ENCODE results near the gene AURKAIP1. TPM values are rescaled to one million over a fixed set of nuclear protein-coding genes. Genes with fewer than 3 reads are reported as not detected.
A peak's percentile ranks its signal among the peaks of the same experiment; 100 is the strongest.

Gene AURKAIP1
- total RNA-seq, 4 donors from 2014 or later, result 122 to 172 (median 134) TPM

DNA sequence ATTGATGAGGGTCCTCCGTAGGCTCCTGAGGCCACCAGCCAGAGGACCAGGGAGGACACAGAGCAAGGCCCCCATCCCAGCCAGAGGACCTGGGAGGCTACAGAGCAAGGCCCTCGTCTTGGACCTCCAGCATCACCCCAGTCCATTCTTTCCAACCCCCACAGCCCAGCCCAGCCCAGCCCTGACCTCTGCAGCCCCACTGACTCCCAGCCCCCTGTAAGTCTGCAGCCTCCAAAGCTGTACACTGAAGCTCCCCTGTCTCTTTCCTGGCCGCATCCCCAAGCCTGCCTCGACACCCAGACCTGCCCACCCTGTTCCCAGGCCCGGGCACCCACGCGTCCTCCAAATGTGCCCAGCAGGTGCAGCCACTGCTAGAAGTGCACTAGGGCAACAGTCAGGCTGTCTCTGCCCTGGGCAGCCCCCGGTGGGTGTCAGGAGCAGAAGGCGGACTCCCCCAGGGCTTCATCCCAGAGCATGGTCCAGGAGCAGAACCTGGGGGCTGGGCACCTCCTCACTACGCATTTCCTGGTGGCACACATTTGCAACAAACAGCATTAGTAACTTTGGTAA, 27.9 kb downstream of the AURKAIP1 start:
- Histone ChIP-seq H3K36me3 (peaks cover 0 to under 1% (median 0%) of the 10 kb centered on the region in 3 donors), H3K27me3 (no peaks in the 10 kb centered on the region), H3K9me3 (no peaks in the 10 kb centered on the region), H3K27ac (peak overlapping the region in 2 of 4 donors; percentile 81 to 92), H3K4me3 (peak overlapping the region in 2 of 4 donors; percentile 88 to 93), H3K4me1 (peaks cover 0 to 55% (median 13%) of the 10 kb centered on the region in 4 donors)
- DNase-seq, result no peak
- TF ChIP-seq POLR2A (IDR thresholded peaks at IDR 0.05), result no peak
- TF ChIP-seq, protein P1, sequence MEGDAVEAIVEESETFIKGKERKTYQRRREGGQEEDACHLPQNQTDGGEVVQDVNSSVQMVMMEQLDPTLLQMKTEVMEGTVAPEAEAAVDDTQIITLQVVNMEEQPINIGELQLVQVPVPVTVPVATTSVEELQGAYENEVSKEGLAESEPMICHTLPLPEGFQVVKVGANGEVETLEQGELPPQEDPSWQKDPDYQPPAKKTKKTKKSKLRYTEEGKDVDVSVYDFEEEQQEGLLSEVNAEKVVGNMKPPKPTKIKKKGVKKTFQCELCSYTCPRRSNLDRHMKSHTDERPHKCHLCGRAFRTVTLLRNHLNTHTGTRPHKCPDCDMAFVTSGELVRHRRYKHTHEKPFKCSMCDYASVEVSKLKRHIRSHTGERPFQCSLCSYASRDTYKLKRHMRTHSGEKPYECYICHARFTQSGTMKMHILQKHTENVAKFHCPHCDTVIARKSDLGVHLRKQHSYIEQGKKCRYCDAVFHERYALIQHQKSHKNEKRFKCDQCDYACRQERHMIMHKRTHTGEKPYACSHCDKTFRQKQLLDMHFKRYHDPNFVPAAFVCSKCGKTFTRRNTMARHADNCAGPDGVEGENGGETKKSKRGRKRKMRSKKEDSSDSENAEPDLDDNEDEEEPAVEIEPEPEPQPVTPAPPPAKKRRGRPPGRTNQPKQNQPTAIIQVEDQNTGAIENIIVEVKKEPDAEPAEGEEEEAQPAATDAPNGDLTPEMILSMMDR (IDR thresholded peaks at IDR 0.05), result no peak

DNA sequence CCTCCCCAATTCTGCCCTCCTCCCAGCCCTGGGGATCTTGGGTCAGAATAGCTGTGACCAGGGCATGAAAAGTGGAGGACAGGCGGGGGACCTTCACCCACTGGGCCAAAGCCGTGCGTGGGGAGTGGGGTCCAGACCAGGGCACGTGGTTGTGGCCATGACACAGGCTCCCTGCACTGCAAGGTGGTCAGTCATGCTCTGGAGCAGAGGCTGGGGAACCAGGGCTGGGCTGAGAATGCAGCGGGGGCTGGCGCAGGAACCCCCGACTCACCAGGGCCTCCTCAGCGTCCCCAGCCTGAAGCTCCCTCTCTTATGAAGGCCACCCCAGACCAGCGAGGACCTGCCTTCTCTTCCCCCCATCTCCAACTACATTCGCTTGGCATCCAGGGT, 28.5 kb downstream of the AURKAIP1 start:
- Histone ChIP-seq H3K27me3 (no peaks in the 10 kb centered on the region), H3K9me3 (no peaks in the 10 kb centered on the region), H3K27ac (peak overlapping the region in 1 of 4 donors; percentile 92), H3K4me3 (no peak overlapping the region), H3K36me3 (peaks cover 0 to 7% (median 0%) of the 10 kb centered on the region in 3 donors), H3K4me1 (peaks cover 0 to 51% (median 13%) of the 10 kb centered on the region in 4 donors)
- TF ChIP-seq POLR2A (IDR thresholded peaks at IDR 0.05), result no peak
- TF ChIP-seq, protein P1 (IDR thresholded peaks at IDR 0.05), result no peak
- DNase-seq, result no peak

DNA sequence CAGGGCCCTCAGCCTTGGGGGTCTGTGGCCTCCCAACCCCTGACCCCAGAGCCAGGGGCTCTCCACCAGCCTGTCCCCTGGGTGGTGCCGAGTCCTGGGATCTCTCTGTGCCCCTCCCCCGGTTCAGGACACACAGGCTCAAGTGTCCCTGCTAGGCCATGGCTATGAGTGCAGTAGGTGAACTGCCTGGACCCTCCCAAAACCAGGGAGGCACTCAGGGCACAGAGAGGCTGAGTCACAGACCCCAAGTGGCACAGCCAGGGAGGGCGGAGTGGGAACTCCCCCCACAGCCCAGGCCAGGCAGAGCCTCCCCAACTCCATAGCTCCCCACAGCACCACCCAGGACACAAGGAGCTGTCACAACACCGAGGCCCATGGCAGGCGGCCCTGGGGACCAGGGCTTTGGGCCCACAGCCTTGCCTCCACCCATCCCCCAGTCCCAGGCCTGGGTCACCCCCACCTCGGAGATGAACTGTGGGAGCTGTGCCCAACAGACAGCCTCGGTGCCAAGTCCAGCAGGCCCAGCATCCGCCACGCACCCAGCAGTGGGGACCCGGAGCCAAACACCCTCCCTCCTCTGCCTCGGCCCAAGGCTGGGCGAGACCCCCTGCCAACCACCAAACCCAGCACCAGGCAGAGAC, 29.0 kb downstream of the AURKAIP1 start:
- Histone ChIP-seq H3K27ac (peak overlapping the region in 1 of 4 donors; percentile 60), H3K27me3 (no peaks in the 10 kb centered on the region), H3K36me3 (peaks cover 0 to 11% (median 0%) of the 10 kb centered on the region in 3 donors), H3K9me3 (no peaks in the 10 kb centered on the region), H3K4me3 (peak overlapping the region in 2 of 4 donors; percentile 5 to 31), H3K4me1 (peaks cover 0 to 48% (median 13%) of the 10 kb centered on the region in 4 donors)
- no peak for TF ChIP-seq POLR2A (IDR thresholded peaks at IDR 0.05)
- TF ChIP-seq, protein P1 (IDR thresholded peaks at IDR 0.05), result no peak
- DNase-seq, result no peak

DNA sequence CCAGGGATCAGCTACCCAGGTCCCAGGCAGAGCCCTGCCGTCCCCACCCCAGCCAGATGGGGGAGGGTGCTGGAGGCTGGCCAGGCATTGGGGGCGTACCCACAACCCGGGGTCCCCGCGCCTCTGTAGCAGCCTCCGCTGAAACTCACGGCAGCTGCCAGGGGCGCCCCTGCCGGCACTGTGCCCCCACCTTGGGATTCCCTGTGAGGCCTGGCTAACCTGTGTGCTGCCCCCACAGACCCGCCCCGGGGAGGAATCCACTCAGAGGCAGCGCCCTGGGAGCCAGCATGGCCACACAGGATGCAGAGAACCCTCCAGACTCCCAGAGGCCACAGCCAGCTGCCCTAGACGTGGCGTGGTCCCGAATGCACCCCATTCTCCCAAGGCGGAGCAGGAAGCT, 29.6 kb downstream of the AURKAIP1 start:
- no peak for TF ChIP-seq POLR2A (IDR thresholded peaks at IDR 0.05)
- TF ChIP-seq, protein P1 (IDR thresholded peaks at IDR 0.05), result no peak
- Histone ChIP-seq H3K27ac (peak overlapping the region in 3 of 4 donors; percentile 15 to 60 (median 57)), H3K4me1 (peaks cover 0 to 48% (median 13%) of the 10 kb centered on the region in 4 donors), H3K9me3 (no peaks in the 10 kb centered on the region), H3K4me3 (peak overlapping the region in 2 of 4 donors; percentile 5 to 31), H3K27me3 (no peaks in the 10 kb centered on the region), H3K36me3 (peaks cover 0 to 16% (median 0%) of the 10 kb centered on the region in 3 donors)
- DNase-seq, result no peak

DNA sequence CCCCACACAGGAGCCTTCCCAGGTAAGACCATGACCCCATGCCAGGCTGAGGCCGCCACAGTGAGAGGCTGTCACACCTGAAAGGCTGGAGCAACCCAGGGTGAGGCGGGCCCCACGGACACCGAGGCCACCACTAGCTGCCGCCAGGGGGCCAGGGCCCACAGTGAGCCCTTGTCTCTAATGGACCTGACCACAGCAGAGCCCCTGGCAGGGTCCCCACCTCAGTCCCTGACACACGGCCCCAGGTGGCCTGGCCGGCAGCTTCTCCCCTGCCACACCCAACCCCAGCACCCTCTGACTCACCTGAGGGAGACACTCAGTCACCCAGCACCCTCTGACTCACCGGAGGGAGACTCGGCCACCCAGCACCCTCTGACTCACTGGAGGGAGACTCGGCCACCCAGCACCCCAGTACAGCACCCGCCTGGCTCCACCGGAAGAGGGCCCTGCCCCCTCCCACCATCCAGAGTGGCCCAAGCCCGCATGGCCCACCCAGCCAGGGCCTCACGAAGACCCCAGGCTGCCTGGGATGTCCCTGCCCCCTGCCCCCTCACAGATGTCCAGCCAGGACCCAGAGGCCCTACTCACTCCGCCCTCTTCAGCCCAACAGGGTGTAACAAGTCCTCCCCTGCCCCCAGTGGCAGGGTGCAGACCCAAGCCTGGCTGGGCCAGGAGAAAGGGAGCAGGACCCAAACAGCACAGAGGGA, 30.2 kb downstream of the AURKAIP1 start:
- H3K27me3 ChIP-seq, result no peaks in the 10 kb centered on the region
- no peaks in the 10 kb centered on the region for H3K9me3 ChIP-seq
- H3K36me3 ChIP-seq, result peaks cover 0 to 22% (median 0%) of the 10 kb centered on the region in 3 donors
- no peak for TF ChIP-seq POLR2A (IDR thresholded peaks at IDR 0.05)
- TF ChIP-seq, protein P1 (IDR thresholded peaks at IDR 0.05), result peak in 4 of 6 experiments; percentile 9 to 47 (median 42)
- peaks cover 0 to 48% (median 13%) of the 10 kb centered on the region in 4 donors for H3K4me1 ChIP-seq
- DNase-seq, result peak in 2 of 3 donors; percentile 79 to 85
- peak overlapping the region in 2 of 4 donors; percentile 5 to 31 for H3K4me3 ChIP-seq
- H3K27ac ChIP-seq, result peak overlapping the region in 3 of 4 donors; percentile 45 to 60 (median 57)

All from Peyer's patch (tissue), 4 donors.